Measurements from ENCODE around the gene C16orf46. TPM values are rescaled to one million over a fixed set of nuclear protein-coding genes. Genes with fewer than 3 reads are reported as not detected.
A peak's percentile ranks its signal among the peaks of the same experiment; 100 is the strongest.

The C16orf46 gene
- total and polyA plus RNA-seq, 2 of the 13 experiments (the other 11 are each of a cell fraction or from before 2014, with no cell fraction given), result 0.38 to 0.55 TPM

GRCh38 chr16:81035975-81036750, 40.9 kb downstream of the C16orf46 start (continued):
- TF ChIP-seq, protein P1, sequence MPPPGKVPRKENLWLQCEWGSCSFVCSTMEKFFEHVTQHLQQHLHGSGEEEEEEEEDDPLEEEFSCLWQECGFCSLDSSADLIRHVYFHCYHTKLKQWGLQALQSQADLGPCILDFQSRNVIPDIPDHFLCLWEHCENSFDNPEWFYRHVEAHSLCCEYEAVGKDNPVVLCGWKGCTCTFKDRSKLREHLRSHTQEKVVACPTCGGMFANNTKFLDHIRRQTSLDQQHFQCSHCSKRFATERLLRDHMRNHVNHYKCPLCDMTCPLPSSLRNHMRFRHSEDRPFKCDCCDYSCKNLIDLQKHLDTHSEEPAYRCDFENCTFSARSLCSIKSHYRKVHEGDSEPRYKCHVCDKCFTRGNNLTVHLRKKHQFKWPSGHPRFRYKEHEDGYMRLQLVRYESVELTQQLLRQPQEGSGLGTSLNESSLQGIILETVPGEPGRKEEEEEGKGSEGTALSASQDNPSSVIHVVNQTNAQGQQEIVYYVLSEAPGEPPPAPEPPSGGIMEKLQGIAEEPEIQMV (CRISPR knock-in tag; IDR thresholded peaks at IDR 0.05; ENCODE audit: low read depth), result no peak
- TF ChIP-seq FOXK2 (IDR thresholded peaks at IDR 0.05) (no peak), FOXC1 (CRISPR knock-in tag; IDR thresholded peaks at IDR 0.05; ENCODE audit: borderline replicate concordance) (no peak), FOSL2 (CRISPR knock-in tag; IDR thresholded peaks at IDR 0.05) (no peak), TFE3 (CRISPR knock-in tag; IDR thresholded peaks at IDR 0.05) (no peak), ZNF777 (CRISPR knock-in tag; IDR thresholded peaks at IDR 0.05) (peak; percentile 96), HMG20B (CRISPR knock-in tag; conservative IDR thresholded peaks at IDR 0.05) (no peak), ZNF547 (CRISPR knock-in tag; IDR thresholded peaks at IDR 0.05) (0 out of 2 replicates have a peak, but pooled peaks have one; percentile 24), ZSCAN12 (CRISPR knock-in tag; IDR thresholded peaks at IDR 0.05) (no peak), NFRKB (IDR thresholded peaks at IDR 0.05) (no peak), ZNF543 (CRISPR knock-in tag; IDR thresholded peaks at IDR 0.05) (peak; percentile 29; the same call in 1 of the 2 replicates), ZNF614 (CRISPR knock-in tag; IDR thresholded peaks at IDR 0.05; ENCODE audit: borderline replicate concordance) (0 out of 2 replicates have a peak, but pooled peaks have one; percentile 43), MYNN (CRISPR knock-in tag; IDR thresholded peaks at IDR 0.05; ENCODE audit: low read depth) (no peak), SIN3A (IDR thresholded peaks at IDR 0.05; ENCODE audit: borderline replicate concordance, low read depth, low read length) (no peak; the same call in 1 of the 2 replicates), ZNF563 (CRISPR knock-in tag; IDR thresholded peaks at IDR 0.05) (peak; percentile 66; the same call in 1 of the 2 replicates), SAFB2 (CRISPR knock-in tag; IDR thresholded peaks at IDR 0.05; ENCODE audit: borderline replicate concordance, low read depth) (no peak), ZNF10 (CRISPR knock-in tag; IDR thresholded peaks at IDR 0.05; ENCODE audit: borderline replicate concordance, low read depth) (no peak), HMG20A (CRISPR knock-in tag; IDR thresholded peaks at IDR 0.05; ENCODE audit: borderline replicate concordance) (no peak)
- TF ChIP-seq, protein P2, sequence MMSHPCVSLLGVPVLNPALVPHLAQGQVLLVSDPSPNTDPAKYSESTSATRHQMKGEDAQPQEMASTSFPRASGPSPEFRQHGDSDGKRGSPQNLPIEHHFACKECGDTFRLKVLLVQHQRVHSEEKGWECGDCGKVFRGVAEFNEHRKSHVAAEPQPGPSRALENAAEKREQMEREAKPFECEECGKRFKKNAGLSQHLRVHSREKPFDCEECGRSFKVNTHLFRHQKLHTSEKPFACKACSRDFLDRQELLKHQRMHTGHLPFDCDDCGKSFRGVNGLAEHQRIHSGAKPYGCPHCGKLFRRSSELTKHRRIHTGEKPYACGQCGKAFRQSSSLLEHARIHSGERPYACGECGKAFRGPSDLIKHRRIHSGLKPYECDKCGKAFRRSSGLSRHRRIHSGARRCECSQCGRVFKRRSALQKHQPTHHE (CRISPR knock-in tag; IDR thresholded peaks at IDR 0.05; ENCODE audit: borderline replicate concordance), result no peak
- TF ChIP-seq, protein P3, sequence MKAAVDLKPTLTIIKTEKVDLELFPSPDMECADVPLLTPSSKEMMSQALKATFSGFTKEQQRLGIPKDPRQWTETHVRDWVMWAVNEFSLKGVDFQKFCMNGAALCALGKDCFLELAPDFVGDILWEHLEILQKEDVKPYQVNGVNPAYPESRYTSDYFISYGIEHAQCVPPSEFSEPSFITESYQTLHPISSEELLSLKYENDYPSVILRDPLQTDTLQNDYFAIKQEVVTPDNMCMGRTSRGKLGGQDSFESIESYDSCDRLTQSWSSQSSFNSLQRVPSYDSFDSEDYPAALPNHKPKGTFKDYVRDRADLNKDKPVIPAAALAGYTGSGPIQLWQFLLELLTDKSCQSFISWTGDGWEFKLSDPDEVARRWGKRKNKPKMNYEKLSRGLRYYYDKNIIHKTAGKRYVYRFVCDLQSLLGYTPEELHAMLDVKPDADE (CRISPR knock-in tag; IDR thresholded peaks at IDR 0.05), result 0 out of 2 replicates have a peak, but pooled peaks have one; percentile 76
- TF ChIP-seq, protein P4, sequence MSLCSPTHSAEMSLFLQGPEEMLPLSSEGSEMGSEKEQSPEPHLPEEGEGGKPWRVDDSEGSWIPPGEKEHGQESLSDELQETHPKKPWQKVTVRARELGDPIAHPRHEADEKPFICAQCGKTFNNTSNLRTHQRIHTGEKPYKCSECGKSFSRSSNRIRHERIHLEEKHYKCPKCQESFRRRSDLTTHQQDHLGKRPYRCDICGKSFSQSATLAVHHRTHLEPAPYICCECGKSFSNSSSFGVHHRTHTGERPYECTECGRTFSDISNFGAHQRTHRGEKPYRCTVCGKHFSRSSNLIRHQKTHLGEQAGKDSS (CRISPR knock-in tag; IDR thresholded peaks at IDR 0.05; ENCODE audit: borderline replicate concordance, low read depth), result no peak

All from HepG2 (cell line).